Occipital lobe (tissue), 2 donors: ENCODE results near the gene CCT3. TPM values are rescaled to one million over a fixed set of nuclear protein-coding genes. Genes with fewer than 3 reads are reported as not detected.
A peak's percentile ranks its signal among the peaks of the same experiment; 100 is the strongest.

Experiments
- DNase-seq: peaks from one replicate; lab custom pipeline; 2025; lab: John Stamatoyannopoulos, UW
- total RNA-seq: library from RNA; depleted of rRNA; stranded (reverse); fragments of >200 nt; gene quantifications from one replicate; pipeline ENCODE4 v1.2.3, GENCODE V29; 2014

CCT3 gene
- total RNA-seq, 1 donor from 2014 or later: 352 TPM

- DNase-seq: peak; percentile 95
Observed at GRCh38 chr1:156282479-156283222, 55.4 kb downstream of the CCT3 start, which contains the start of gene SMG5. SMG5 (minus strand) TSS chr1:156282825; CDS start chr1:156282680, 145 bp downstream.

GRCh38 chr1:156281693-156282478, 56.2 kb downstream of the CCT3 start:
- DNase-seq: no peak

GRCh38 chr1:156281281-156281680, 56.8 kb downstream of the CCT3 start:
- DNase-seq: no peak

GRCh38 chr1:156279837-156280236, 58.3 kb downstream of the CCT3 start:
- no peak for DNase-seq

GRCh38 chr1:156276966-156277381, 61.1 kb downstream of the CCT3 start:
- no peak for DNase-seq

GRCh38 chr1:156276532-156276931, 61.6 kb downstream of the CCT3 start:
- no peak for DNase-seq

- no peak for DNase-seq
Observed at GRCh38 chr1:156270314-156270713, 67.8 kb downstream of the CCT3 start.

- no peak for DNase-seq
Observed at GRCh38 chr1:156268336-156268735, 69.8 kb downstream of the CCT3 start.

- DNase-seq: no peak
Observed at GRCh38 chr1:156266051-156266450, 72.0 kb downstream of the CCT3 start.

GRCh38 chr1:156263288-156263655, 74.8 kb downstream of the CCT3 start:
- no peak for DNase-seq

GRCh38 chr1:156262461-156263287, 75.4 kb downstream of the CCT3 start:
- no peak for DNase-seq

GRCh38 chr1:156260896-156261295, 77.2 kb downstream of the CCT3 start:
- DNase-seq: no peak

- no peak for DNase-seq
Observed at GRCh38 chr1:156259805-156260204, 78.3 kb downstream of the CCT3 start.

Other genes starting within 250 kb of the CCT3 start
- gene LMNA, start 223.6 kb downstream of the CCT3 start, total RNA-seq: 18.1 TPM
- gene SEMA4A, start 184.7 kb downstream of the CCT3 start, total RNA-seq: 13.6 TPM
- 9.7 TPM for gene SLC25A44, start 144.2 kb downstream of the CCT3 start, total RNA-seq
- gene PMF1, start 125.3 kb downstream of the CCT3 start, total RNA-seq: 29.2 TPM
- gene BGLAP, start 96.1 kb downstream of the CCT3 start, total RNA-seq: not detected
- 8.6 TPM for gene PAQR6, start 90.2 kb downstream of the CCT3 start, total RNA-seq
- gene SMG5, start 55.5 kb downstream of the CCT3 start, total RNA-seq: 31.2 TPM
- 0.78 TPM for gene TMEM79, start 54.0 kb downstream of the CCT3 start, total RNA-seq
- gene GLMP, start 42.6 kb downstream of the CCT3 start, total RNA-seq: 12.5 TPM
- 0.94 TPM for gene VHLL, start 39.0 kb downstream of the CCT3 start, total RNA-seq
- gene TSACC, start 234 bp upstream of the CCT3 start, total RNA-seq: not detected
- gene RHBG, start 30.9 kb upstream of the CCT3 start, total RNA-seq: not detected
- 3.7 TPM for gene MEF2D, start 162.5 kb upstream of the CCT3 start, total RNA-seq
- 1.1 TPM for gene IQGAP3, start 234.3 kb upstream of the CCT3 start, total RNA-seq
- not detected for gene TTC24, start 241.4 kb upstream of the CCT3 start, total RNA-seq